Mesenchymal stem cell (in vitro differentiated cells and primary cell): Measurements from ENCODE around the gene SEZ6L.

Experiments used
- DNase-seq: peaks from one replicate; pipeline ENCODE4 v3.0.0-alpha.2; 2013
- H2AFZ ChIP-seq: one replicate; pipeline ENCODE4 v1.6.1; 2013; ENCODE audit warnings: low read depth, mild to moderate bottlenecking, control low read depth, inconsistent platforms, low read length, moderate library complexity
- H2AK5ac ChIP-seq: 2 replicates; pipeline ENCODE4 v1.6.1; 2013; ENCODE audit warnings: low read length, moderate library complexity, mild to moderate bottlenecking, inconsistent platforms; ENCODE audit not compliant: severe bottlenecking
- H2BK120ac ChIP-seq: one replicate; pipeline ENCODE4 v1.6.1; 2013; ENCODE audit warnings: low read depth, mild to moderate bottlenecking, inconsistent platforms, low read length, moderate library complexity
- H2BK12ac ChIP-seq, 2 experiments: one replicate each; pipeline ENCODE4 v1.6.1; 2013; ENCODE audit warnings: inconsistent platforms in 2 of 2, low read length in 2 of 2, mild to moderate bottlenecking in 2 of 2, moderate library complexity in 2 of 2, control low read depth in 1 of 2
- H2BK15ac ChIP-seq: one replicate; pipeline ENCODE4 v1.6.1; 2013; ENCODE audit warnings: mild to moderate bottlenecking, low read depth, inconsistent platforms; ENCODE audit not compliant: poor library complexity, severe bottlenecking
- H2BK5ac ChIP-seq: 2 replicates; pipeline ENCODE4 v1.6.1; 2013; ENCODE audit warnings: low read depth, mild to moderate bottlenecking, low read length, control low read depth, inconsistent platforms; ENCODE audit not compliant: poor library complexity, severe bottlenecking
- H3K14ac ChIP-seq, 2 experiments: one replicate each; pipeline ENCODE4 v1.6.1; 2013; ENCODE audit warnings: inconsistent platforms in 2 of 2, low read length in 2 of 2, control low read depth in 1 of 2, mild to moderate bottlenecking in 1 of 2, moderate library complexity in 1 of 2
- H3K18ac ChIP-seq, 2 experiments: one replicate each; pipeline ENCODE4 v1.6.1; 2013; ENCODE audit warnings: inconsistent platforms in 2 of 2, low read length in 2 of 2, control low read depth in 1 of 2, low read depth in 1 of 2, mild to moderate bottlenecking in 1 of 2
- H3K23ac ChIP-seq, 2 experiments: one replicate each; pipeline ENCODE4 v1.6.1; 2013; ENCODE audit warnings: inconsistent platforms in 2 of 2, low read length in 2 of 2, mild to moderate bottlenecking in 2 of 2, moderate library complexity in 2 of 2, control low read depth in 1 of 2
- H3K27ac ChIP-seq: 2 replicates; pipeline ENCODE4 v1.5.1; 2013; ENCODE audit warnings: mild to moderate bottlenecking, moderate library complexity, low read length, control low read depth, inconsistent platforms; ENCODE audit not compliant: poor library complexity, severe bottlenecking
- H3K27me3 ChIP-seq, 2 experiments: 2 replicates each; pipeline versions ENCODE4 v1.6.1 to v1.7.0; 2013; ENCODE audit warnings: low read length in 2 of 2, mild to moderate bottlenecking in 2 of 2, moderate library complexity in 2 of 2, control low read depth in 1 of 2, inconsistent platforms in 1 of 2; ENCODE audit not compliant: control insufficient read depth in 1 of 2, insufficient read depth in 1 of 2
- H3K36me3 ChIP-seq, 2 experiments: 2 replicates each; pipeline versions ENCODE4 v1.6.1 to v1.7.0; 2013; ENCODE audit warnings: low read length in 2 of 2, control low read depth in 1 of 2, inconsistent platforms in 1 of 2, low read depth in 1 of 2, mild to moderate bottlenecking in 1 of 2; ENCODE audit not compliant: insufficient read depth in 2 of 2, control insufficient read depth in 1 of 2
- H3K4ac ChIP-seq, 2 experiments: one replicate each; pipeline ENCODE4 v1.6.1; 2013; ENCODE audit warnings: inconsistent platforms in 2 of 2, low read length in 2 of 2, mild to moderate bottlenecking in 2 of 2, moderate library complexity in 2 of 2, control low read depth in 1 of 2, low read depth in 1 of 2
- H3K4me1 ChIP-seq: 2 replicates; pipeline ENCODE4 v1.6.1; 2013; ENCODE audit warnings: low read depth, low read length, control low read depth; ENCODE audit not compliant: control insufficient read depth, insufficient read depth
- H3K4me2 ChIP-seq: 2 replicates; pipeline ENCODE4 v1.6.1; 2013; ENCODE audit warnings: low read length, mild to moderate bottlenecking, inconsistent platforms; ENCODE audit not compliant: poor library complexity, severe bottlenecking
- H3K4me3 ChIP-seq, 2 experiments: 2 replicates each; pipeline versions ENCODE4 v1.5.1 to v1.7.0; 2013; ENCODE audit warnings: low read length in 2 of 2, mild to moderate bottlenecking in 2 of 2, control low read depth in 1 of 2, low read depth in 1 of 2; ENCODE audit not compliant: insufficient read depth in 1 of 2
- H3K79me1 ChIP-seq: replicated peaks from 2 replicates; pipeline ENCODE4 v1.6.1; 2013; ENCODE audit warnings: mild to moderate bottlenecking, control low read depth, low read length, inconsistent platforms; ENCODE audit not compliant: poor library complexity, severe bottlenecking
- H3K9ac ChIP-seq: 2 replicates; pipeline ENCODE4 v1.7.0; 2013; ENCODE audit warnings: mild to moderate bottlenecking, low read length, moderate library complexity
- H3K9me3 ChIP-seq: 2 replicates; pipeline ENCODE4 v1.7.0; 2013; ENCODE audit warnings: mild to moderate bottlenecking, low read length; ENCODE audit not compliant: control insufficient read depth
- H4K8ac ChIP-seq: one replicate; pipeline ENCODE4 v1.6.1; 2013; ENCODE audit warnings: inconsistent platforms, mild to moderate bottlenecking, low read length, moderate library complexity
- H4K91ac ChIP-seq: one replicate; pipeline ENCODE4 v1.6.1; 2013; ENCODE audit warnings: mild to moderate bottlenecking, low read length, inconsistent platforms
- WGBS: methylation state at CpG from one replicate; pipeline ENCODE4 v1.1.7; 2013; ENCODE audit warnings: mixed read lengths; 5-methylcytosine and 5-hydroxymethylcytosine counted together

Gene SEZ6L

DNA sequence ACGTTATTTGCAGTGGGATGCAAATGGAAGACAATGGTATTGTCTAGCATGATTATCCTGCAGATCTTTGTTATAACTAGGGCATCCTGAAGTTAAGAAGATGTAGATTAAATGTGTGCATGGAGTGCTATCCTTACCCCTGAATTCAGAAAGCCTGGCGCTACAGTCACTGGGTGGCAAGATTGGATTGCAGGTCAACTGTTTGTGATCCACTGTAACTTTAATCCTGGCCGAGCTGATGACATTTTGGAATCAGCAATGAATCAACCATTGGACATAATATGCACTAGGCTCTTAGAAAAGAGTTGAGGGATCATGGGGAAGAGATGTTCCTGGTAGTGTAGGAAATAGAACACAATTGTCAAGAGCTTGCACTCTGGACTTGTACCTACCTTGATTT lies 25.1 kb downstream of the SEZ6L start:
- H3K18ac ChIP-seq, result no peak overlapping the region

GRCh38 chr22:26194877-26195276 lies 25.6 kb downstream of the SEZ6L start:
- Histone ChIP-seq H3K9ac (no peak overlapping the region), H2BK12ac (no peak overlapping the region), H2AFZ (no peak overlapping the region), H2AK5ac (no peak overlapping the region), H3K14ac (no peak overlapping the region), H4K8ac (no peak overlapping the region), H2BK15ac (no peak overlapping the region), H3K4me2 (no peak overlapping the region), H3K4ac (no peak overlapping the region), H4K91ac (no peak overlapping the region), H2BK120ac (no peak overlapping the region), H3K27ac (no peak overlapping the region), H3K23ac (no peak overlapping the region), H3K36me3 (no peaks in the 10 kb centered on the region), H3K79me1 (no peaks in the 10 kb centered on the region), H3K4me3 (no peak overlapping the region), H3K9me3 (no peaks in the 10 kb centered on the region), H3K4me1 (no peaks in the 10 kb centered on the region), H2BK5ac (no peak overlapping the region), H3K18ac (no peak overlapping the region), H3K27me3 (no peaks in the 10 kb centered on the region)
- 49% methylated on average over 2 of the region's 2 CpGs for WGBS
- DNase-seq, result no peak

More for the DNA sequence above, 25.1 kb downstream of the SEZ6L start:
- Histone ChIP-seq H2AK5ac (no peak overlapping the region), H2BK12ac (no peak overlapping the region), H3K4ac (no peak overlapping the region), H3K9me3 (no peaks in the 10 kb centered on the region), H2BK15ac (no peak overlapping the region), H4K91ac (no peak overlapping the region), H2BK5ac (no peak overlapping the region), H3K14ac (no peak overlapping the region), H3K4me2 (no peak overlapping the region), H3K36me3 (no peaks in the 10 kb centered on the region), H4K8ac (no peak overlapping the region), H3K23ac (no peak overlapping the region), H3K27ac (no peak overlapping the region), H3K4me1 (no peaks in the 10 kb centered on the region), H3K27me3 (no peaks in the 10 kb centered on the region), H2BK120ac (no peak overlapping the region), H3K79me1 (no peaks in the 10 kb centered on the region), H2AFZ (no peak overlapping the region), H3K4me3 (no peak overlapping the region), H3K9ac (no peak overlapping the region)
- no peak for DNase-seq
- 61% methylated on average over 3 of the region's 3 CpGs for WGBS

- no peak overlapping the region for H3K4me2 ChIP-seq
- no peak overlapping the region for H4K91ac ChIP-seq
- H2BK12ac ChIP-seq, result no peak overlapping the region
- H2AFZ ChIP-seq, result no peak overlapping the region
- H2BK120ac ChIP-seq, result no peak overlapping the region
- H3K9me3 ChIP-seq, result no peaks in the 10 kb centered on the region
- H3K4me3 ChIP-seq, result no peak overlapping the region
- no peak overlapping the region for H3K4ac ChIP-seq
- no peaks in the 10 kb centered on the region for H3K27me3 ChIP-seq
- no peaks in the 10 kb centered on the region for H3K36me3 ChIP-seq
- DNase-seq, result no peak
- WGBS, result 45% methylated on average over 2 of the region's 3 CpGs
- H2BK15ac ChIP-seq, result no peak overlapping the region
- no peaks in the 10 kb centered on the region for H3K79me1 ChIP-seq
- no peaks in the 10 kb centered on the region for H3K4me1 ChIP-seq
- no peak overlapping the region for H3K14ac ChIP-seq
- no peak overlapping the region for H3K23ac ChIP-seq
- no peak overlapping the region for H3K9ac ChIP-seq
- H4K8ac ChIP-seq, result no peak overlapping the region
- H2BK5ac ChIP-seq, result no peak overlapping the region
- no peak overlapping the region for H2AK5ac ChIP-seq
- no peak overlapping the region for H3K18ac ChIP-seq
- H3K27ac ChIP-seq, result no peak overlapping the region
Measured at GRCh38 chr22:26196657-26197056, 27.4 kb downstream of the SEZ6L start.

GRCh38 chr22:26197425-26197824 lies 28.2 kb downstream of the SEZ6L start:
- Histone ChIP-seq H2AK5ac (no peak overlapping the region), H2BK15ac (no peak overlapping the region), H3K4ac (no peak overlapping the region), H2BK120ac (no peak overlapping the region), H3K36me3 (no peaks in the 10 kb centered on the region), H3K23ac (no peak overlapping the region), H3K9ac (no peak overlapping the region), H3K27ac (no peak overlapping the region), H2AFZ (no peak overlapping the region), H3K27me3 (no peaks in the 10 kb centered on the region), H3K9me3 (no peaks in the 10 kb centered on the region), H4K8ac (no peak overlapping the region), H2BK5ac (no peak overlapping the region), H3K14ac (no peak overlapping the region), H2BK12ac (no peak overlapping the region), H3K79me1 (no peaks in the 10 kb centered on the region), H3K4me1 (no peaks in the 10 kb centered on the region), H3K4me2 (no peak overlapping the region), H3K4me3 (no peak overlapping the region), H3K18ac (no peak overlapping the region), H4K91ac (no peak overlapping the region)
- WGBS, result 100% methylated on average over 1 of the region's 1 CpG
- DNase-seq, result no peak
